Measurements from ENCODE around the gene ANTXR1. TPM values are rescaled to one million over a fixed set of nuclear protein-coding genes. Genes with fewer than 3 reads are reported as not detected.
"Not testable (repeated sequence)": the region's sequence is repeated elsewhere in the genome, so short reads cannot be mapped to it uniquely, and the experiment has no call there.

Gene ANTXR1
- total RNA-seq, 2 donors from 2014 or later: 48.3 to 54.5 TPM

GRCh38 chr2:69253611-69254301 lies 240.8 kb downstream of the ANTXR1 start:
- H3K9me3 Mint-ChIP-seq: peaks cover 18% of the 10 kb centered on the region
- TF ChIP-seq CTCF (conservative IDR thresholded peaks at IDR 0.05): no peak
- Histone ChIP-seq H3K4me3 (ENCODE audit: low read length) (no peak overlapping the region), H3K9ac (ENCODE audit: extremely low read depth, low read length, poor library complexity, severe bottlenecking) (no peak overlapping the region), H3K27me3 (ENCODE audit: control insufficient read depth, insufficient read depth, low read length, poor library complexity, severe bottlenecking) (no peaks in the 10 kb centered on the region), H3K4me1 (ENCODE audit: control insufficient read depth, insufficient read depth, low read length) (no peaks in the 10 kb centered on the region), H3K36me3 (ENCODE audit: control insufficient read depth, insufficient read depth, low read length) (no peaks in the 10 kb centered on the region), H3K27ac (ENCODE audit: low read depth, low read length) (no peak overlapping the region), H3K9me3 (ENCODE audit: control insufficient read depth, low read length) (no peaks in the 10 kb centered on the region)
- DNase-seq: no peak
- no peak overlapping the region for H3K27ac Mint-ChIP-seq
- no peaks in the 10 kb centered on the region for H3K4me1 Mint-ChIP-seq
- no peak overlapping the region for H3K4me3 Mint-ChIP-seq
- H3K27me3 Mint-ChIP-seq (ENCODE audit: insufficient read depth): peaks cover 5% of the 10 kb centered on the region
- H3K36me3 Mint-ChIP-seq (ENCODE audit: low read depth): no peaks in the 10 kb centered on the region
- 84 to 89% methylated on average over 5 to 8 of the region's 8 CpGs for WGBS, 2 experiments (ENCODE audit: insufficient coverage in 1 of 2, insufficient read length in 1 of 2)

GRCh38 chr2:69255760-69256159 lies 242.8 kb downstream of the ANTXR1 start:
- Histone ChIP-seq H3K9me3 (ENCODE audit: control insufficient read depth, low read length) (peaks cover 17% of the 10 kb centered on the region), H3K27me3 (ENCODE audit: control insufficient read depth, insufficient read depth, low read length, poor library complexity, severe bottlenecking) (no peaks in the 10 kb centered on the region), H3K27ac (ENCODE audit: low read depth, low read length) (no peak overlapping the region), H3K4me1 (ENCODE audit: control insufficient read depth, insufficient read depth, low read length) (no peaks in the 10 kb centered on the region), H3K9ac (ENCODE audit: extremely low read depth, low read length, poor library complexity, severe bottlenecking) (no peak overlapping the region), H3K4me3 (ENCODE audit: low read length) (no peak overlapping the region), H3K36me3 (ENCODE audit: control insufficient read depth, insufficient read depth, low read length) (no peaks in the 10 kb centered on the region)
- 88 to 89% methylated on average over 3 of the region's 3 CpGs for WGBS, 2 experiments (ENCODE audit: insufficient coverage in 1 of 2, insufficient read length in 1 of 2)
- no peak overlapping the region for H3K4me3 Mint-ChIP-seq
- TF ChIP-seq CTCF (conservative IDR thresholded peaks at IDR 0.05): no peak
- peaks cover 5% of the 10 kb centered on the region for H3K27me3 Mint-ChIP-seq (ENCODE audit: insufficient read depth)
- DNase-seq: no peak
- H3K27ac Mint-ChIP-seq: no peak overlapping the region
- peaks cover 36% of the 10 kb centered on the region for H3K9me3 Mint-ChIP-seq
- no peaks in the 10 kb centered on the region for H3K36me3 Mint-ChIP-seq (ENCODE audit: low read depth)
- H3K4me1 Mint-ChIP-seq: no peaks in the 10 kb centered on the region

- H3K4me1 ChIP-seq (ENCODE audit: control insufficient read depth, insufficient read depth, low read length); H3K9ac ChIP-seq (ENCODE audit: extremely low read depth, low read length, poor library complexity, severe bottlenecking); H3K27ac ChIP-seq (ENCODE audit: low read depth, low read length); DNase-seq; H3K27ac Mint-ChIP-seq; H3K4me1 Mint-ChIP-seq; H3K27me3 ChIP-seq (ENCODE audit: control insufficient read depth, insufficient read depth, low read length, poor library complexity, severe bottlenecking); H3K36me3 Mint-ChIP-seq (ENCODE audit: low read depth); H3K4me3 Mint-ChIP-seq; H3K27me3 Mint-ChIP-seq (ENCODE audit: insufficient read depth); H3K36me3 ChIP-seq (ENCODE audit: control insufficient read depth, insufficient read depth, low read length): not testable (repeated sequence)
- peak overlapping the region; percentile 40 for H3K4me3 ChIP-seq (ENCODE audit: low read length)
- WGBS, 2 experiments (ENCODE audit: insufficient coverage in 1 of 2, insufficient read length in 1 of 2): 87 to 88% methylated on average over 11 to 12 of the region's 12 CpGs
- peaks cover 64% of the 10 kb centered on the region for H3K9me3 Mint-ChIP-seq
- H3K9me3 ChIP-seq (ENCODE audit: control insufficient read depth, low read length): peaks cover 36% of the 10 kb centered on the region
Observed at GRCh38 chr2:69259994-69260591, 247.1 kb downstream of the ANTXR1 start.
